OCI-LY3 (cell line): ENCODE results near the gene DIO3.

Experiments
- H2AFZ ChIP-seq: fragments of 200-600, 300-600 bp; shearing (Covaris generic); 2 replicates; pipeline ENCODE4 v1.6.0; 2014; ENCODE audit warnings: antibody characterized with exemption, low read depth, low read length
- H3K27ac ChIP-seq: fragments of 200-600, 300-600 bp; sonication (generic); 2 replicates; pipeline ENCODE4 v1.5.1; 2014; ENCODE audit warnings: mild to moderate bottlenecking, low read length, moderate library complexity, mixed read lengths
- H3K27me3 ChIP-seq: fragments of 200-600, 300-600 bp; sonication (generic); 2 replicates; pipeline ENCODE4 v1.6.1; 2014; ENCODE audit warnings: low read depth, low read length, mixed read lengths
- H3K36me3 ChIP-seq: fragments of 200-600, 300-600 bp; sonication (generic); replicated peaks from 2 replicates; pipeline ENCODE3; 2014; ENCODE audit warnings: low read depth, low read length, mixed read lengths
- H3K4me1 ChIP-seq: fragments of 300-600, 200-600 bp; sonication (generic); 2 replicates; pipeline ENCODE4 v1.6.1; 2014; ENCODE audit warnings: low read length, mixed read lengths
- H3K4me2 ChIP-seq: fragments of 200-600, 300-600 bp; sonication (generic); 2 replicates; pipeline ENCODE4 v1.6.1; 2014; ENCODE audit warnings: low read length, mixed read lengths
- H3K4me3 ChIP-seq: fragments of 300-600, 200-600 bp; sonication (generic); 2 replicates; pipeline ENCODE4 v1.5.1; 2014; ENCODE audit warnings: antibody characterized with exemption, mild to moderate bottlenecking, low read length, moderate library complexity
- H3K79me2 ChIP-seq: fragments of 300-600, 200-600 bp; shearing (Covaris generic); 2 replicates; pipeline ENCODE4 v1.6.1; 2014; ENCODE audit warnings: mild to moderate bottlenecking, low read length, mixed read lengths
- H3K9ac ChIP-seq: fragments of 300-600, 200-600 bp; shearing (Covaris generic); 2 replicates; pipeline ENCODE4 v1.6.0; 2014; ENCODE audit warnings: mild to moderate bottlenecking, low read length, moderate library complexity
- H3K9me3 ChIP-seq: fragments of 200-600, 300-600 bp; shearing (Covaris generic); 2 replicates; pipeline ENCODE4 v1.6.1; 2014; ENCODE audit warnings: low read length, mixed read lengths; ENCODE audit not compliant: insufficient read depth
- H4K20me1 ChIP-seq: fragments of 200-600, 300-600 bp; sonication (generic); 2 replicates; pipeline ENCODE4 v1.6.1; 2016; ENCODE audit warnings: low read length, mixed read lengths; ENCODE audit not compliant: insufficient read depth
- CTCF ChIP-seq: fragments of 200-600, 300-600 bp; sonication (generic); IDR thresholded peaks from 2 replicates; pipeline ENCODE4 v1.5.1; 2014; ENCODE audit warnings: antibody characterized with exemption, low read length, low read depth
- EZH2phosphoT487 ChIP-seq: fragments of 200-600 bp; shearing (Covaris generic); IDR thresholded peaks from 2 replicates; pipeline ENCODE4 v1.6.1; 2018; ENCODE audit warnings: antibody characterized with exemption, mixed run types, low read depth

Gene DIO3

GRCh38 chr14:101601606-101602465, 40.5 kb downstream of the DIO3 start:
- no peak overlapping the region for H3K4me2 ChIP-seq
- TF ChIP-seq EZH2phosphoT487 (no peak), CTCF (no peak)
- no peak overlapping the region for H3K9ac ChIP-seq
- H2AFZ ChIP-seq = no peak overlapping the region
- H3K4me3 ChIP-seq = no peak overlapping the region
- no peaks in the 10 kb centered on the region for H4K20me1 ChIP-seq
- no peak overlapping the region for H3K27ac ChIP-seq
- H3K36me3 ChIP-seq = no peaks in the 10 kb centered on the region
- H3K9me3 ChIP-seq = no peaks in the 10 kb centered on the region
- H3K79me2 ChIP-seq = no peaks in the 10 kb centered on the region
- peaks cover 4% of the 10 kb centered on the region; the same call in 1 of the 2 replicates for H3K27me3 ChIP-seq
- no peaks in the 10 kb centered on the region for H3K4me1 ChIP-seq

GRCh38 chr14:101602466-101602840, 41.2 kb downstream of the DIO3 start:
- Histone ChIP-seq H3K79me2 (no peaks in the 10 kb centered on the region), H3K9ac (no peak overlapping the region), H3K4me3 (no peak overlapping the region), H3K27ac (no peak overlapping the region), H3K36me3 (no peaks in the 10 kb centered on the region), H3K27me3 (peaks cover 5% of the 10 kb centered on the region; the same call in 1 of the 2 replicates), H3K4me1 (no peaks in the 10 kb centered on the region), H3K9me3 (no peaks in the 10 kb centered on the region), H2AFZ (no peak overlapping the region), H4K20me1 (no peaks in the 10 kb centered on the region), H3K4me2 (no peak overlapping the region)
- TF ChIP-seq CTCF (no peak), EZH2phosphoT487 (no peak)

GRCh38 chr14:101603096-101603495, 41.8 kb downstream of the DIO3 start:
- H3K9ac ChIP-seq = no peak overlapping the region

More at GRCh38 chr14:101603096-101603495, 41.8 kb downstream of the DIO3 start:
- no peak for TF ChIP-seq EZH2phosphoT487
- TF ChIP-seq CTCF = no peak
- no peaks in the 10 kb centered on the region for H3K9me3 ChIP-seq
- H3K27ac ChIP-seq = no peak overlapping the region
- no peak overlapping the region for H2AFZ ChIP-seq
- no peak overlapping the region for H3K4me2 ChIP-seq
- no peaks in the 10 kb centered on the region for H3K36me3 ChIP-seq
- no peaks in the 10 kb centered on the region for H3K4me1 ChIP-seq
- H4K20me1 ChIP-seq = no peaks in the 10 kb centered on the region
- no peak overlapping the region for H3K4me3 ChIP-seq
- no peaks in the 10 kb centered on the region for H3K79me2 ChIP-seq
- H3K27me3 ChIP-seq = peaks cover 5% of the 10 kb centered on the region; the same call in 1 of the 2 replicates
